GM21447 (cell line): ENCODE data around the gene DDX1.

Experiments used
- ATAC-seq: cut with Tn5 transposase; IDR thresholded peaks from one replicate; pipeline ENCODE4 v1.9.1; 2021; ENCODE audit not compliant: unreplicated experiment

The DDX1 gene

GRCh38 chr2:15626967-15627366 is 35.3 kb downstream of the DDX1 start:
- no peak for ATAC-seq

DNA sequence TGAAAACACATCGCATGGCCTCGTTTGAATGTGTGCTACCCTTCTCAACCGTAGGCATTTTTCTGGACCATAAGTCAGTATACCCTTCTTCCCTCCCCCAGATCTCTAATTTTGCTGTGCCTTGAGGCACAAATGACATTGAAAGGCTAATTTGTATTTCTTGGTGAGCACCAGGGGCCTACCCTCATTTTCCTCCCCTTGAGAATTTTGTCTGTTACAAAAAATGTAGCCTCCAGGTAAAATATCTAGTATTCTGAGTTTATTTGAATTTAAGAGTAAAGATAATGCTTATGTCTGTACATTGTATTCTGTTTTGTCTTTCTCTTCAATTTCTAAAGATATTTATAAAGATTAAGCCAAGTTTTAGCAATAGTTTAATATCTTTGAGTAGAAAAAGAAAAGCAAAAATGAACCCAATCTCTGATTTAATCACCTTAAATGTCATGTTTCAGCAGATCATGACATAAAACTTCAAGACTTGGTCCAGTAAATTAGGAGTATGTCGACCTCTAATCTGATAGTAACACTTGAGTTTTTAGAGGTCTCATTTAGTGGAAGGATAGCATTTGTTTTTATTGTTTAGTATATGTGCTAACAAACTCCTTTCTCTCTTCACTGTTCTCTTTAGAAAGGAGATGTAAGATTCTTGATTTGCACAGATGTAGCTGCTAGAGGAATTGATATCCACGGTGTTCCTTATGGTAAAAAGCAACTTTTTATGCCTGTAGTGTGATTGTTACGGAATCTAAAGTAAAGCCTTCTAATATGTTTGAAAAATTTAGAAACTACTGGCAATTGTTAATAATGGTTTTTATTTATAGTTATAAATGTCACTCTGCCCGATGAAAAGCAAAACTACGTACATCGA is 36.4 kb downstream of the DDX1 start:
- no peak for ATAC-seq

DNA sequence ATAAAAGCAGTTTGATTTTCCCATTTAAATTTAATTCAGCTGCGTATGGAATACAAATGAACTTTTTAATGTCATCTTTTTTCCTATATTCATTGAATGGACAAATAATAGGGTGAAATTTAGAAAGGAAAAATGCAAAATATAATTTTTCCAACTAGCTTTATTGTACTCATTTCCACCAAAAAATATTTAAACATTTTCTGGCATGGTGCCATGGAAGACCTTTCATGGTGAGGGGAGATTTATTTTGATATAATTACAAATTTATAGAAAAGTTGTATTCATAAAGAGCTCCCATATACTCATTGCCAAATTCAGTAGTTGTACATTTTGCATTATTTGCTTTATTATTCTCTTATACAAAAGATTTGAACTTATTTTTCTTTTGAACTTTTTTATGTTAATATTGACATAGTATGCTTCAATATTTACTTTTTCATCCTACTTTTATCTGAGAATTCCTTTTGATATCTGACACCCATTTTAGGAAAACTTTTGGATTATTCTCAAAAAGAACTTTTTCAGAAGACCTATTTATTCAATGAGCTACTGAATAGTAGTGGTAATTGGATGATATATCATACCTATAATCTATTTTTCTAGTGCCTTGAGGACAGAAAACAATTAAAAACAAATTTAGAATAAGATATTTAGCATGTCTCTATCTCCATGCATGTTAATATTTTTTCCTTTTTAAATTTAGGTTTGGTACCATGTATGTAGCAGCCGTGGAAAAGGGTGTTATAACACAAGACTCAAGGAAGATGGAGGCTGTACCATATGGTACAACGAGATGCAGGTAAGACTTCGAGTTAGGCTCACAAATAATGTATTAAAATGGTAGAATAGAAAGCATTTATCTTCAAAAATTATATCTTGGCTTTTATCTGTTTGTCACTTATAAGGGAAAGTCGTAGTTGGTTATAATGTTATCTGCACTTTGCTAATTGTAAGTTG is 37.5 kb downstream of the DDX1 start:
- no peak for ATAC-seq

DNA sequence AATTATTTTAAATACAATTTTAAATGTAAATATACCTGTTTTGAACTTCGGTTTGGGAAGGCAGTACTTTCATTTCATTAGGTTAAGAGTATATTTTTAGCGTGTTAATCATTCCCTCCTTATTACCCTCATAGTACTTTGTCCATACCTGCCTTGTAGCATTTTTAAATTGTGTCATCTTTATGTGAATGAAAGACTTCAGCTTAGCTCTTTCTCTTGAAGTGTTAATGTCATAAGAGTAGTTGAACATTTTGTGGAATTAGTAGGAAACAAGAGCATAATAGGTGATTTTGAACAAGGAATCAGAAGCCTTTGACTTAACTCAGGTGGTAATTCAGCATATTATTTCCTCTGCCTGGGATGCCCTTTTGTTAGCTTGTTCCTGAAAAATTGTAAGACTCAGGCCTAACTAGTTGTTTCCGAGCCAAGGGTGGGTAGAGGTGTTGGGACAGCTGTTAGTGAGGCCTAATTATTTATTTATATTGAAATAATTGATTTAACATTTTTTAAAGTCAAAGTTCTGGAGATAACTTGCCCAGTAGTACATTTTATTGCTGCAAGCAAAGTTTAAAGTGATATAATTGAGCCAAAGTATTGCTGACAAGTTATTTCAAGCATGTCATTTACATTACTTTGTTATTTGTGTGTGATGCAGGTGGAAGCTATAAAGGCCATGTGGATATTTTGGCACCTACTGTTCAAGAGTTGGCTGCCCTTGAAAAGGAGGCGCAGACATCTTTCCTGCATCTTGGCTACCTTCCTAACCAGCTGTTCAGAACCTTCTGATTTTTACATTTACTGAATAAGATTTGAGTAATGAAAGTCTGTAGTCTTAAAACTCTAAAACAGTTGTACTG is 38.7 kb downstream of the DDX1 start:
- ATAC-seq: no peak

- no peak for ATAC-seq
Measured at GRCh38 chr2:15630978-15631719, 39.5 kb downstream of the DDX1 start.

- ATAC-seq: no peak
Measured at GRCh38 chr2:15631883-15632282, 40.2 kb downstream of the DDX1 start.

GRCh38 chr2:15633043-15633970 is 41.6 kb downstream of the DDX1 start:
- ATAC-seq: no peak

- no peak for ATAC-seq
Measured at GRCh38 chr2:15633971-15634346, 42.3 kb downstream of the DDX1 start.

DNA sequence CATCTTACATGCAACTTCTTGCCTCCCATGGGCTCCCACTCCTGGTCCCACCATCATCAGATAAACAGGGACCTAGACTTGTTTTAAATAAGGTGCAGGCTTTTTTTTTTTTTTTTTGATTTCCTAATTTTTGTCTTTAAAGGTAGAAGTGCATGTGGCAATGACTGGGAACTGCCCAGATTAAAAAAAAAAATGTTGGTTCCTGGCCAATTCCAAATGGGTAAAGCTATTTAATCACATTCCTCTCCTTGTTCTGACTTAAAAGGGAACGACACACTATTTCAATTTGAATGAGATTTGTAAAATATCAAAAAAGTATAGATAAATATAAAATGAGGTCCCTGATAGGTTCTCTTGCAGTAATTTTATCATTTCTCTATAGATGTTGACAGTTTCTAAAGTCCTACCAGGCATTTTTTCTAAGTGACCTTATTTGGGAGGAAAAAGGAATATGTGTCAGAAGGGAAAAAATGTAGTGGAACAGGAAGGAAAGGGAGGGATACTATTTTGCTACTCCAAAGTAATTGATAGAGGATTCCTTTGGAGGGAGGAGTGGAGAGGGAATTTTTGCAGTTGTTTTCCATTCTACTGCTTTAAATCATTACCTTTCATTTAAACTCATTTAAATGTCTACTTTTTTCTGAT is 43.3 kb downstream of the DDX1 start:
- ATAC-seq: no peak

GRCh38 chr2:15636972-15637785 is 45.5 kb downstream of the DDX1 start:
- peak; percentile 92 for ATAC-seq

GRCh38 chr2:15638720-15639119 is 47.1 kb downstream of the DDX1 start:
- ATAC-seq: no peak

GRCh38 chr2:15639323-15640251 is 47.9 kb downstream of the DDX1 start:
- no peak for ATAC-seq

DNA sequence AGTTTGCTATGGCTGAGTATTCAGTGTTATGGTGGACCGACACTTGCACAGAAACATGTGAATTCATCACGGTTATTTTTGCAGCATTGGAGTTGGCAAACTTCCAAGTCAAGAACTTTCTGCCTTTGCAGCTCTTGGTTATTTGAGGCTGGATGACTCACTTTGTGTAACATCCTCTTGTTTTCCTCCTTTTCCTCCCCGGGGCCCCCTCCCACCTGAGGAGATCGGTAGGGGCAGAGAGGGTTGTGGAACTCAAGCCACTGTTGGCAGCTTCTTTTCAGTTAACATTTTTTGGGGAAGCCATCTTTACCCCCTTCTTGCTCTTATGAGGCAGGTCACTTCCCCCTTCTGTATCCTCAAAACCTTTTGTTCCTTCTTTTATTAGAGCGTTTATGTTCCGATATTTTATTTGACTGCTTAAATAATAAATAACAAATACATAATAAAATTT is 48.6 kb downstream of the DDX1 start:
- no peak for ATAC-seq

GRCh38 chr2:15640784-15641183 is 49.1 kb downstream of the DDX1 start:
- no peak for ATAC-seq

- ATAC-seq: no peak
Measured at GRCh38 chr2:15641530-15641982, 49.9 kb downstream of the DDX1 start.

DNA sequence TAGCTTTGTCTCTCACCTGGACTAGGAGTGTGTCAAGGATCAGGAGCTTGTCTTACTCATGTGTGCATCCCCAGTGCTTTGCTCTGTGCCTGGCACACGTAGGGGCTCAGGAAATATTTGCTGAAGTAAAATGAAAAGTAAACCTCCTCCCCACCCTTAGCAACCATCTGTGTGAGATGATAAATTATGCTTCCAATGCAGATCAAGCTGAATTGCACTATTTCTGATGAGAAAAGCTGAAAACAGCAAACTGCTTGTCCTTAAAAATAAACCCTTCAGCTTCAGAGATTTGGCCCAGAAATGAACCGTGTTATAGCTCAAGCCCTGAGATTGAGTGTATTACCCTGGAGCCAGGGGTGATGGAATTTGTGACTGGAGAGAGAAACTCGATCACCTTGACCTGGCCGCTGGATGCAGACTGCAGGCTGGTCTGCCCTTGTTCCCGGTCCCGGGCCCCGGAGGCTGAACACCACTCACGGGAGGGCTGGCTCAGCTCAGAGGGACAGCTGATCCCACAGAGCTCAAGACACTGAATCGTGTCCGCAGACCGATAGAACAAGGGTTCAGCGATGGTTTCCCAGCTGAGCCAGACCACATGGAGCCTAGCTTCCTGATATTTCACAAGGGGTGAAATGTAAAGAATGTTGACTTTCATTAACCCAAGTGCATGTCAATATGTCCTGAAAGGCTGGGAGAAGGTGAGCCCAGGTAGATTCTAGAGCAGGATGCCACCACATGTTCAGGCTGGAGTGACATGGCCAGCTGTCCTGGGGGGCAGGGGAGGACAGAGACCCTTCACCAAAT is 50.5 kb downstream of the DDX1 start:
- no peak for ATAC-seq
